GM13977 (cell line): ENCODE data around the gene GGCX.

Source experiments
- DNase-seq: peaks from one replicate; pipeline ENCODE4 v3.0.0; 2012; ENCODE audit warnings: low spot score
- CTCF ChIP-seq: IDR thresholded peaks from 2 replicates; pipeline ENCODE4 v1.5.1; 2012; ENCODE audit warnings: mild to moderate bottlenecking, control low read depth; ENCODE audit not compliant: insufficient read depth; ENCODE audit errors: extremely low read depth, missing control alignments
- in situ Hi-C: fragments of 300-500 bp; cut with MboI; formaldehyde crosslinking; loops from one replicate; pipeline ENCODE4 v1.12.0; 2022; ENCODE audit warnings: low sequenced_read_pairs, low pct_unique_long_range_greater_than_20kb, mixed read lengths, inconsistent platforms; ENCODE audit not compliant: unreplicated experiment

The GGCX gene

GRCh38 chr2:85503168-85503850 lies 58.0 kb downstream of the GGCX start:
- in situ Hi-C loops: no loop called here
- TF ChIP-seq CTCF: no peak
- no peak for DNase-seq

GRCh38 chr2:85502720-85503119 lies 58.6 kb downstream of the GGCX start:
- in situ Hi-C loops: no loop called here

GRCh38 chr2:85501248-85501647 lies 60.0 kb downstream of the GGCX start:
- no peak for DNase-seq
- TF ChIP-seq CTCF: no peak
- in situ Hi-C loops: no loop called here

More at GRCh38 chr2:85502720-85503119, 58.6 kb downstream of the GGCX start:
- DNase-seq: no peak
- TF ChIP-seq CTCF: no peak

GRCh38 chr2:85497944-85498630 lies 63.2 kb downstream of the GGCX start:
- no peak for DNase-seq
- in situ Hi-C loops: no loop called here
- TF ChIP-seq CTCF: no peak

GRCh38 chr2:85496436-85496835 lies 64.9 kb downstream of the GGCX start:
- no peak for TF ChIP-seq CTCF
- no peak for DNase-seq
- in situ Hi-C loops: no loop called here
